ENCODE measurements around the gene TOP2A.

GRCh38 chr17:40422990-40423633, 5.4 kb upstream of the TOP2A start:
- no peak for TF ChIP-seq EZH2 (IDR thresholded peaks at IDR 0.05; ENCODE audit: borderline replicate concordance, low read depth, low read length, severe bottlenecking)
- TF ChIP-seq, protein P1, sequence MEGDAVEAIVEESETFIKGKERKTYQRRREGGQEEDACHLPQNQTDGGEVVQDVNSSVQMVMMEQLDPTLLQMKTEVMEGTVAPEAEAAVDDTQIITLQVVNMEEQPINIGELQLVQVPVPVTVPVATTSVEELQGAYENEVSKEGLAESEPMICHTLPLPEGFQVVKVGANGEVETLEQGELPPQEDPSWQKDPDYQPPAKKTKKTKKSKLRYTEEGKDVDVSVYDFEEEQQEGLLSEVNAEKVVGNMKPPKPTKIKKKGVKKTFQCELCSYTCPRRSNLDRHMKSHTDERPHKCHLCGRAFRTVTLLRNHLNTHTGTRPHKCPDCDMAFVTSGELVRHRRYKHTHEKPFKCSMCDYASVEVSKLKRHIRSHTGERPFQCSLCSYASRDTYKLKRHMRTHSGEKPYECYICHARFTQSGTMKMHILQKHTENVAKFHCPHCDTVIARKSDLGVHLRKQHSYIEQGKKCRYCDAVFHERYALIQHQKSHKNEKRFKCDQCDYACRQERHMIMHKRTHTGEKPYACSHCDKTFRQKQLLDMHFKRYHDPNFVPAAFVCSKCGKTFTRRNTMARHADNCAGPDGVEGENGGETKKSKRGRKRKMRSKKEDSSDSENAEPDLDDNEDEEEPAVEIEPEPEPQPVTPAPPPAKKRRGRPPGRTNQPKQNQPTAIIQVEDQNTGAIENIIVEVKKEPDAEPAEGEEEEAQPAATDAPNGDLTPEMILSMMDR (IDR thresholded peaks at IDR 0.05; ENCODE audit: borderline replicate concordance, extremely low read depth, low read length, poor library complexity, severe bottlenecking): peak; percentile 6

All from DND-41 (cell line).